ENCODE results near the gene ZNF662. TPM values are rescaled to one million over a fixed set of nuclear protein-coding genes. Genes with fewer than 3 reads are reported as not detected.

Gene ZNF662
- total and polyA plus RNA-seq, 12 donors = 1.8 to 17.6 (median 7.2) TPM

- Histone ChIP-seq H3K4me3 (no peak overlapping the region), H3K9me3 (replicated peaks in 1 of 3) (no peaks in the 10 kb centered on the region), H3K27ac (no peak overlapping the region), H3K4me1 (replicated peaks in 1 of 2) (no peaks in the 10 kb centered on the region), H3K36me3 (replicated peaks in 1 of 2) (no peaks in the 10 kb centered on the region), H3K27me3 (no peaks in the 10 kb centered on the region)
- DNase-seq = no peak
- TF ChIP-seq CTCF (IDR thresholded peaks at IDR 0.05) (no peak), POLR2A (IDR thresholded peaks at IDR 0.05) (no peak)
- intact Hi-C loops (cut with DNase I) = no loop called here
Observed at GRCh38 chr3:42898896-42899675, 6.9 kb upstream of the ZNF662 start.

- WGBS, 4 donors = 83 to 91% (median 88%) methylated on average over 8 of the region's 8 CpGs
- no peak for DNase-seq
- intact Hi-C loops (cut with DNase I) = no loop called here
- H3K4me1 ChIP-seq (replicated peaks in 1 of 2) = no peaks in the 10 kb centered on the region
- TF ChIP-seq CTCF (IDR thresholded peaks at IDR 0.05) = no peak
- no peak for TF ChIP-seq POLR2A (IDR thresholded peaks at IDR 0.05)
- H3K4me3 ChIP-seq = no peak overlapping the region
- no peaks in the 10 kb centered on the region for H3K27me3 ChIP-seq
- H3K27ac ChIP-seq = no peak overlapping the region
- H3K36me3 ChIP-seq (replicated peaks in 1 of 2) = no peaks in the 10 kb centered on the region
- no peaks in the 10 kb centered on the region for H3K9me3 ChIP-seq (replicated peaks in 1 of 3)
Observed at GRCh38 chr3:42900226-42901072, 5.5 kb upstream of the ZNF662 start.

- Histone ChIP-seq H3K9me3 (replicated peaks in 1 of 3) (no peaks in the 10 kb centered on the region), H3K36me3 (replicated peaks in 1 of 2) (no peaks in the 10 kb centered on the region), H3K4me1 (replicated peaks in 1 of 2) (no peaks in the 10 kb centered on the region), H3K4me3 (no peak overlapping the region), H3K27me3 (no peaks in the 10 kb centered on the region), H3K27ac (no peak overlapping the region)
- intact Hi-C loops (cut with DNase I) = no loop called here
- WGBS, 4 donors = 90 to 97% (median 92%) methylated on average over 3 of the region's 3 CpGs
- DNase-seq = no peak
- TF ChIP-seq POLR2A (IDR thresholded peaks at IDR 0.05) (no peak), CTCF (IDR thresholded peaks at IDR 0.05) (no peak)
Observed at GRCh38 chr3:42901073-42901415, 4.9 kb upstream of the ZNF662 start.

GRCh38 chr3:42902257-42902656, 3.7 kb upstream of the ZNF662 start:
- DNase-seq = no peak
- peaks cover 0 to 8% of the 10 kb centered on the region in 2 donors for H3K4me1 ChIP-seq (replicated peaks in 1 of 2)
- no peaks in the 10 kb centered on the region for H3K9me3 ChIP-seq (replicated peaks in 1 of 3)
- TF ChIP-seq CTCF (IDR thresholded peaks at IDR 0.05) (no peak), POLR2A (IDR thresholded peaks at IDR 0.05) (no peak)
- no peaks in the 10 kb centered on the region for H3K27me3 ChIP-seq
- intact Hi-C loops (cut with DNase I) = no loop called here
- no peak overlapping the region for H3K4me3 ChIP-seq
- H3K36me3 ChIP-seq (replicated peaks in 1 of 2) = no peaks in the 10 kb centered on the region
- no peak overlapping the region for H3K27ac ChIP-seq
- 67 to 80% (median 78%) methylated on average over 2 of the region's 2 CpGs for WGBS, 4 donors
